Urothelium cell line (cell line): Measurements from ENCODE around the gene TNIP1.

ENCODE experiments used
- DNase-seq: peaks from one replicate; pipeline ENCODE4 v3.0.0; 2011; ENCODE audit warnings: low spot score, mixed read lengths
- FAIRE-seq: peaks from 2 replicates; lab custom pipeline; 2011; peaks lifted over from hg19 to GRCh38; lab: Jason Lieb, UNC

TNIP1 gene

GRCh38 chr5:151047814-151048425 lies 32.9 kb downstream of the TNIP1 start:
- FAIRE-seq (no peak), DNase-seq (peak; percentile 31)

- no peak for FAIRE-seq
- no peak for DNase-seq
Observed at GRCh38 chr5:151042453-151043093, 38.3 kb downstream of the TNIP1 start.

GRCh38 chr5:151041577-151042268 lies 39.1 kb downstream of the TNIP1 start:
- DNase-seq = no peak
- no peak for FAIRE-seq

GRCh38 chr5:151040211-151040747 lies 40.6 kb downstream of the TNIP1 start:
- FAIRE-seq = no peak

GRCh38 chr5:151039665-151040064 lies 41.2 kb downstream of the TNIP1 start:
- no peak for FAIRE-seq
- no peak for DNase-seq

More at GRCh38 chr5:151040211-151040747, 40.6 kb downstream of the TNIP1 start:
- DNase-seq = peak; percentile 28

GRCh38 chr5:151038801-151039238 lies 42.0 kb downstream of the TNIP1 start:
- FAIRE-seq (no peak), DNase-seq (no peak)

- FAIRE-seq (no peak), DNase-seq (no peak)
Observed at GRCh38 chr5:151038412-151038745, 42.5 kb downstream of the TNIP1 start.

- DNase-seq = no peak
- no peak for FAIRE-seq
Observed at GRCh38 chr5:151037561-151038411, 43.0 kb downstream of the TNIP1 start.

- FAIRE-seq = no peak
- DNase-seq = no peak
Observed at GRCh38 chr5:151036556-151036955, 44.3 kb downstream of the TNIP1 start.

GRCh38 chr5:151034422-151035379 lies 46.1 kb downstream of the TNIP1 start:
- FAIRE-seq = no peak

GRCh38 chr5:151033217-151033934 lies 47.5 kb downstream of the TNIP1 start:
- no peak for DNase-seq
- no peak for FAIRE-seq

More at GRCh38 chr5:151034422-151035379, 46.1 kb downstream of the TNIP1 start:
- DNase-seq = no peak

- FAIRE-seq (no peak), DNase-seq (no peak)
Observed at GRCh38 chr5:151031554-151031953, 49.3 kb downstream of the TNIP1 start.

GRCh38 chr5:151030379-151030778 lies 50.5 kb downstream of the TNIP1 start:
- FAIRE-seq = no peak
- DNase-seq = no peak

GRCh38 chr5:151030056-151030336 lies 50.8 kb downstream of the TNIP1 start:
- no peak for DNase-seq
- no peak for FAIRE-seq

GRCh38 chr5:151029179-151030055 lies 51.4 kb downstream of the TNIP1 start:
- DNase-seq (no peak), FAIRE-seq (no peak)

GRCh38 chr5:151028717-151029116 lies 52.1 kb downstream of the TNIP1 start:
- DNase-seq (no peak), FAIRE-seq (no peak)

- DNase-seq = no peak
- no peak for FAIRE-seq
Observed at GRCh38 chr5:151027961-151028479, 52.8 kb downstream of the TNIP1 start.

- DNase-seq = no peak
- no peak for FAIRE-seq
Observed at GRCh38 chr5:151026679-151027078, 54.2 kb downstream of the TNIP1 start.
